ENCODE data around the gene LRRC7. TPM values are rescaled to one million over a fixed set of nuclear protein-coding genes. Genes with fewer than 3 reads are reported as not detected.

LRRC7 gene
- total and polyA plus RNA-seq, 2 of the 13 experiments (the other 11 are each of a cell fraction or from before 2014, with no cell fraction given), result not detected

DNA sequence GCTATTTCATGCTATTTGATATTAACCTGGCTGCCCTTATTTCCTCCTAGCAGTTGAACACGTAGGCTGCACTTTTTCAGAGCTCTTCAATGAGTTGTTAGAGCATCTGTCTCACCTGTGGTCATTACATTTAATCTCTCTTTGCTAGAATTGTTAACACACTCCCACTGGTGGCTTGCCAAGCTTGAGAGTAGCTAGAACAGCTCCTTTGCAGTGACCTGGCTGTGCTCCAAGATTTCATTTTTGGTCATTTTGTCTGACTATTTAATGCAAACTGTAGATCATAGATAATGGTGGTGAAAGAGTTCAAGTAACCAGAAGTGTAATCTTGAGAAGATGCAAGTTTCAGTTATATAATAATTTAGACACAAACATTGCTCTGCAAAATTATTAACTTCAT lies 105.6 kb downstream of the LRRC7 start:
- Histone ChIP-seq H3K9ac (ENCODE audit: insufficient read depth, low read depth, low read length) (no peak overlapping the region), H3K79me2 (ENCODE audit: insufficient read depth, low read length) (no peaks in the 10 kb centered on the region), H3K36me3 (replicated peaks in 1 of 2; ENCODE audit: control insufficient read depth in 1 of 2, insufficient read depth in 2 of 2, low read length in 2 of 2) (no peaks in the 10 kb centered on the region), H3K27me3 (ENCODE audit: control insufficient read depth in 1 of 2, insufficient read depth in 2 of 2, low read length in 2 of 2) (no peaks in the 10 kb centered on the region), H2AFZ (ENCODE audit: low read length) (no peak overlapping the region), H3K9me3 (ENCODE audit: low read length) (peaks cover 10% of the 10 kb centered on the region), H3K4me3 (replicated peaks in 1 of 3; ENCODE audit: insufficient read depth in 1 of 3, low read depth in 2 of 3, low read length in 3 of 3) (no peak overlapping the region), H3K4me2 (ENCODE audit: low read depth, low read length) (no peak overlapping the region), H4K20me1 (ENCODE audit: insufficient read depth, low read length) (no peaks in the 10 kb centered on the region), H3K4me1 (ENCODE audit: insufficient read depth, low read length) (no peaks in the 10 kb centered on the region), H3K27ac (ENCODE audit: extremely low read length, insufficient read depth, low read length) (no peak overlapping the region)
- TF ChIP-seq ZSCAN21 (CRISPR knock-in tag; IDR thresholded peaks at IDR 0.05; ENCODE audit: borderline replicate concordance), result no peak
- no peak for TF ChIP-seq SIN3B (IDR thresholded peaks at IDR 0.05; ENCODE audit: low read length)
- no peak for TF ChIP-seq ZNF232 (CRISPR knock-in tag; IDR thresholded peaks at IDR 0.05; ENCODE audit: borderline replicate concordance)
- TF ChIP-seq CEBPG (CRISPR knock-in tag; IDR thresholded peaks at IDR 0.05), result no peak
- no peak for TF ChIP-seq KAT7 (CRISPR knock-in tag; IDR thresholded peaks at IDR 0.05; ENCODE audit: borderline replicate concordance)
- TF ChIP-seq, protein P1, sequence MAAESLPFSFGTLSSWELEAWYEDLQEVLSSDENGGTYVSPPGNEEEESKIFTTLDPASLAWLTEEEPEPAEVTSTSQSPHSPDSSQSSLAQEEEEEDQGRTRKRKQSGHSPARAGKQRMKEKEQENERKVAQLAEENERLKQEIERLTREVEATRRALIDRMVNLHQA (CRISPR knock-in tag; IDR thresholded peaks at IDR 0.05), result no peak
- no peak for TF ChIP-seq POLR2AphosphoS5 (IDR thresholded peaks at IDR 0.05; ENCODE audit: low read depth, low read length)
- no peak for TF ChIP-seq ZSCAN12 (CRISPR knock-in tag; IDR thresholded peaks at IDR 0.05)
- no peak for TF ChIP-seq PHF8 (CRISPR knock-in tag; IDR thresholded peaks at IDR 0.05)
- TF ChIP-seq, protein P2, sequence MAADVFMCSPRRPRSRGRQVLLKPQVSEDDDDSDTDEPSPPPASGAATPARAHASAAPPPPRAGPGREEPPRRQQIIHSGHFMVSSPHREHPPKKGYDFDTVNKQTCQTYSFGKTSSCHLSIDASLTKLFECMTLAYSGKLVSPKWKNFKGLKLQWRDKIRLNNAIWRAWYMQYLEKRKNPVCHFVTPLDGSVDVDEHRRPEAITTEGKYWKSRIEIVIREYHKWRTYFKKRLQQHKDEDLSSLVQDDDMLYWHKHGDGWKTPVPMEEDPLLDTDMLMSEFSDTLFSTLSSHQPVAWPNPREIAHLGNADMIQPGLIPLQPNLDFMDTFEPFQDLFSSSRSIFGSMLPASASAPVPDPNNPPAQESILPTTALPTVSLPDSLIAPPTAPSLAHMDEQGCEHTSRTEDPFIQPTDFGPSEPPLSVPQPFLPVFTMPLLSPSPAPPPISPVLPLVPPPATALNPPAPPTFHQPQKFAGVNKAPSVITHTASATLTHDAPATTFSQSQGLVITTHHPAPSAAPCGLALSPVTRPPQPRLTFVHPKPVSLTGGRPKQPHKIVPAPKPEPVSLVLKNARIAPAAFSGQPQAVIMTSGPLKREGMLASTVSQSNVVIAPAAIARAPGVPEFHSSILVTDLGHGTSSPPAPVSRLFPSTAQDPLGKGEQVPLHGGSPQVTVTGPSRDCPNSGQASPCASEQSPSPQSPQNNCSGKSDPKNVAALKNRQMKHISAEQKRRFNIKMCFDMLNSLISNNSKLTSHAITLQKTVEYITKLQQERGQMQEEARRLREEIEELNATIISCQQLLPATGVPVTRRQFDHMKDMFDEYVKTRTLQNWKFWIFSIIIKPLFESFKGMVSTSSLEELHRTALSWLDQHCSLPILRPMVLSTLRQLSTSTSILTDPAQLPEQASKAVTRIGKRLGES (CRISPR knock-in tag; IDR thresholded peaks at IDR 0.05; ENCODE audit: borderline replicate concordance), result no peak
- TF ChIP-seq SCMH1 (CRISPR knock-in tag; IDR thresholded peaks at IDR 0.05; ENCODE audit: borderline replicate concordance), result no peak
- no peak for TF ChIP-seq ZNF577 (CRISPR knock-in tag; IDR thresholded peaks at IDR 0.05; ENCODE audit: borderline replicate concordance, low read depth)
- TF ChIP-seq ZSCAN20 (CRISPR knock-in tag; IDR thresholded peaks at IDR 0.05; ENCODE audit: borderline replicate concordance), result no peak
- no peak for TF ChIP-seq ATF7-NPFF (CRISPR knock-in tag; IDR thresholded peaks at IDR 0.05; ENCODE audit: low read depth)
- TF ChIP-seq, protein P3, sequence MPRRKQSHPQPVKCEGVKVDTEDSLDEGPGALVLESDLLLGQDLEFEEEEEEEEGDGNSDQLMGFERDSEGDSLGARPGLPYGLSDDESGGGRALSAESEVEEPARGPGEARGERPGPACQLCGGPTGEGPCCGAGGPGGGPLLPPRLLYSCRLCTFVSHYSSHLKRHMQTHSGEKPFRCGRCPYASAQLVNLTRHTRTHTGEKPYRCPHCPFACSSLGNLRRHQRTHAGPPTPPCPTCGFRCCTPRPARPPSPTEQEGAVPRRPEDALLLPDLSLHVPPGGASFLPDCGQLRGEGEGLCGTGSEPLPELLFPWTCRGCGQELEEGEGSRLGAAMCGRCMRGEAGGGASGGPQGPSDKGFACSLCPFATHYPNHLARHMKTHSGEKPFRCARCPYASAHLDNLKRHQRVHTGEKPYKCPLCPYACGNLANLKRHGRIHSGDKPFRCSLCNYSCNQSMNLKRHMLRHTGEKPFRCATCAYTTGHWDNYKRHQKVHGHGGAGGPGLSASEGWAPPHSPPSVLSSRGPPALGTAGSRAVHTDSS (CRISPR knock-in tag; conservative IDR thresholded peaks at IDR 0.05), result no peak
- TF ChIP-seq, protein P4, sequence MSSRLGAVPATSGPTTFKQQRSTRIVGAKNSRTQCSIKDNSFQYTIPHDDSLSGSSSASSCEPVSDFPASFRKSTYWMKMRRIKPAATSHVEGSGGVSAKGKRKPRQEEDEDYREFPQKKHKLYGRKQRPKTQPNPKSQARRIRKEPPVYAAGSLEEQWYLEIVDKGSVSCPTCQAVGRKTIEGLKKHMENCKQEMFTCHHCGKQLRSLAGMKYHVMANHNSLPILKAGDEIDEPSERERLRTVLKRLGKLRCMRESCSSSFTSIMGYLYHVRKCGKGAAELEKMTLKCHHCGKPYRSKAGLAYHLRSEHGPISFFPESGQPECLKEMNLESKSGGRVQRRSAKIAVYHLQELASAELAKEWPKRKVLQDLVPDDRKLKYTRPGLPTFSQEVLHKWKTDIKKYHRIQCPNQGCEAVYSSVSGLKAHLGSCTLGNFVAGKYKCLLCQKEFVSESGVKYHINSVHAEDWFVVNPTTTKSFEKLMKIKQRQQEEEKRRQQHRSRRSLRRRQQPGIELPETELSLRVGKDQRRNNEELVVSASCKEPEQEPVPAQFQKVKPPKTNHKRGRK (CRISPR knock-in tag; IDR thresholded peaks at IDR 0.05), result no peak
- no peak for TF ChIP-seq ZFP62 (CRISPR knock-in tag; IDR thresholded peaks at IDR 0.05)
- TF ChIP-seq CENPX (CRISPR knock-in tag; IDR thresholded peaks at IDR 0.05), result no peak
- no peak for TF ChIP-seq WIZ (CRISPR knock-in tag; IDR thresholded peaks at IDR 0.05)
- ATAC-seq (no peak), DNase-seq (ENCODE audit: low spot score) (no peak), FAIRE-seq (no peak)
- in situ Hi-C loops (cut with HindIII; ENCODE audit: extremely low pct_ligation_motif_present, low pct_unique_long_range_greater_than_20kb) (no loop called here), intact Hi-C loops (cut with micrococcal nuclease; ENCODE audit: unreplicated experiment) (no loop called here)
- WGBS (ENCODE audit: low lambda C conversion rate), result 0% methylated on average over 1 of the region's 1 CpG
- POLR2A ChIA-PET, result no interaction called here
- no TSS peak for BruUV-seq (replicated peaks)
- CTCF ChIA-PET (ENCODE audit: low intra/inter-chr PET ratio, low total read pairs), result no interaction called here

Measured in HepG2 (cell line).